Measurements from ENCODE around the gene TUBGCP2. TPM values are rescaled to one million over a fixed set of nuclear protein-coding genes. Genes with fewer than 3 reads are reported as not detected.

Gene TUBGCP2
- total and polyA plus RNA-seq, 2 experiments from 2014 or later = 39.7 to 53.9 TPM

DNA sequence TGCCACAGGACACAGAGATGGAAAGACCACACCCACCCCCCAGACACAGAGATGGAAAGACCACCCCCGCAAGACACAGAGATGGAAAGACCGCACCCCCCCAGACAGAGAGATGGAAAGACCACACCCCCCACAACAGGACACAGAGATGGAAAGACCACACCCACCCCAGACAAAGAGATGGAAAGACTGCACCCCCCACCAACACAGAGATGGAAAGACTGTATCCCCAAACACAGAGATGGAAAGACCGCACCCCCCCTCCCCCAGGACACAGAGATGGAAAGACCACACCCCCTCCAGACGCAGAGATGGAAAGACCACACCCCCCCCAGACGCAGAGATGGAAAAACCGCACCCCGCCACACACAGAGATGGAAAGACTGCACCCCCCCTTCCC is 8.1 kb upstream of the TUBGCP2 start:
- TF ChIP-seq EZH2phosphoT487 (IDR thresholded peaks at IDR 0.05; ENCODE audit: insufficient read depth, low read depth) (no peak), EZH2 (IDR thresholded peaks at IDR 0.05; ENCODE audit: insufficient read depth, poor library complexity, severe bottlenecking) (no peak)
- no peaks in the 10 kb centered on the region for H3K79me2 ChIP-seq (ENCODE audit: insufficient read depth)
- in situ Hi-C loops (cut with MboI) = no loop called here
- no peaks in the 10 kb centered on the region for H3K27me3 ChIP-seq (replicated peaks; ENCODE audit: insufficient read depth)
- no peaks in the 10 kb centered on the region for H4K20me1 ChIP-seq (ENCODE audit: insufficient read depth)
- H3K4me3 ChIP-seq = no peak overlapping the region
- H3K9me3 ChIP-seq (ENCODE audit: low read depth) = no peaks in the 10 kb centered on the region
- H3K4me2 ChIP-seq (ENCODE audit: unreplicated experiment) = no peak overlapping the region
- H3K4me1 ChIP-seq (ENCODE audit: insufficient read depth) = no peaks in the 10 kb centered on the region
- DNase-seq = no peak
- H3K36me3 ChIP-seq (ENCODE audit: low read depth) = no peaks in the 10 kb centered on the region
- H3K9me2 ChIP-seq (ENCODE audit: insufficient read depth) = no peaks in the 10 kb centered on the region
- H3F3A ChIP-seq (ENCODE audit: insufficient read depth) = 0 out of 2 replicates have a peak, but pooled peaks cover 5% of the 10 kb centered on the region
- no peak overlapping the region for H3K9ac ChIP-seq
- WGBS, 2 experiments (ENCODE audit: low coverage in 1 of 2, low lambda C conversion rate in 2 of 2, missing lambda C conversion rate in 2 of 2) = 64 to 70% methylated on average over 4 to 6 of the region's 7 CpGs
- no peak overlapping the region for H2AFZ ChIP-seq
- no peak overlapping the region for H3K27ac ChIP-seq

DNA sequence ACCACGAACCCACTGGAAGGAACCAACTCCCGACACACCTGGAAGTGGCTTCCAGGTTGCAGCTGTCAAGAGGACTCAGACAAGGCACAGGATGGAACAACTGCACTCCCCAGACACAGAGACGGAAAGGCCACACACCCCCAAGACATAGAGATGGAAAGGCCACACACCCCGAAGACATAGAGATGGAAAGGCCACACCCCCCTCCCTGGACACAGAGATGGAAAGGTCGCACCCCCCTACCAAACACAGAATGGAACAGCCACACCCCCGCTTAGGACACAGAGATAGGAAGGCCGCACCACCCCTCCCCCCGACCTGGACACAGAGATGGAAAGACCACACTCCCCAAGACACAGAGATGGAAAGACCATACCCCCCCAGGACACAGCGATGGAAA is 7.6 kb upstream of the TUBGCP2 start:
- in situ Hi-C loops (cut with MboI) = no loop called here
- no peaks in the 10 kb centered on the region for H3K4me1 ChIP-seq (ENCODE audit: insufficient read depth)
- no peak for DNase-seq
- H3K4me2 ChIP-seq (ENCODE audit: unreplicated experiment) = no peak overlapping the region
- 0 out of 2 replicates have a peak, but pooled peaks cover 5% of the 10 kb centered on the region for H3F3A ChIP-seq (ENCODE audit: insufficient read depth)
- no peak overlapping the region for H3K4me3 ChIP-seq
- no peaks in the 10 kb centered on the region for H3K9me3 ChIP-seq (ENCODE audit: low read depth)
- H3K9ac ChIP-seq = no peak overlapping the region
- no peaks in the 10 kb centered on the region for H3K36me3 ChIP-seq (ENCODE audit: low read depth)
- no peaks in the 10 kb centered on the region for H3K79me2 ChIP-seq (ENCODE audit: insufficient read depth)
- H2AFZ ChIP-seq = no peak overlapping the region
- no peaks in the 10 kb centered on the region for H4K20me1 ChIP-seq (ENCODE audit: insufficient read depth)
- H3K27me3 ChIP-seq (replicated peaks; ENCODE audit: insufficient read depth) = no peaks in the 10 kb centered on the region
- H3K9me2 ChIP-seq (ENCODE audit: insufficient read depth) = no peaks in the 10 kb centered on the region
- no peak for TF ChIP-seq EZH2 (IDR thresholded peaks at IDR 0.05; ENCODE audit: insufficient read depth, poor library complexity, severe bottlenecking)
- TF ChIP-seq EZH2phosphoT487 (IDR thresholded peaks at IDR 0.05; ENCODE audit: insufficient read depth, low read depth) = no peak
- 96 to 97% methylated on average over 8 to 9 of the region's 9 CpGs for WGBS, 2 experiments (ENCODE audit: low coverage in 1 of 2, low lambda C conversion rate in 2 of 2, missing lambda C conversion rate in 2 of 2)
- no peak overlapping the region for H3K27ac ChIP-seq

DNA sequence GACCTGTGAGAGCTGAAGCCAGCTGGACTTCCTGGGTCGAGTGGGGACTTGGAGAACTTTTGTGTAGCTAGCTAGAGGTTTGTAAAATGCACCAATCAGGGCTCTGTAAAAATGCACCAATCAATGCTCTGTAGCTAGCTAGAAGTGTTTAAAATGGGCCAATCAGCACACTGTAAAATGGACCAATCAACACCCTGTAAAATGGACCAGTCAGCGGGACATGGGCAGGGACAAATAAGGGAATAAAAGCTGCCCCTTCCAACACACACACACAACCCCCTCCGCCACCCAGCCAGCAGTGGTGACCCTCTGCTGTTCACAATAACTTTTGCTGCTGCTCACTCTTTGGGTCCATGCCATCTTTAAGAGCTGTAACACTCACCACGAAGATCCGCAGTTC is 7.2 kb upstream of the TUBGCP2 start:
- Histone ChIP-seq H3K27ac (no peak overlapping the region), H3K9me2 (ENCODE audit: insufficient read depth) (no peaks in the 10 kb centered on the region), H3K4me1 (ENCODE audit: insufficient read depth) (no peaks in the 10 kb centered on the region), H2AFZ (no peak overlapping the region), H3F3A (ENCODE audit: insufficient read depth) (0 out of 2 replicates have a peak, but pooled peaks cover 5% of the 10 kb centered on the region), H4K20me1 (ENCODE audit: insufficient read depth) (no peaks in the 10 kb centered on the region), H3K4me2 (ENCODE audit: unreplicated experiment) (no peak overlapping the region), H3K27me3 (replicated peaks; ENCODE audit: insufficient read depth) (no peaks in the 10 kb centered on the region), H3K36me3 (ENCODE audit: low read depth) (no peaks in the 10 kb centered on the region), H3K4me3 (no peak overlapping the region), H3K9ac (no peak overlapping the region), H3K79me2 (ENCODE audit: insufficient read depth) (no peaks in the 10 kb centered on the region), H3K9me3 (ENCODE audit: low read depth) (no peaks in the 10 kb centered on the region)
- in situ Hi-C loops (cut with MboI) = no loop called here
- WGBS, 2 experiments (ENCODE audit: low coverage in 1 of 2, low lambda C conversion rate in 2 of 2, missing lambda C conversion rate in 2 of 2) = 76 to 79% methylated on average over 5 of the region's 5 CpGs
- no peak for TF ChIP-seq EZH2phosphoT487 (IDR thresholded peaks at IDR 0.05; ENCODE audit: insufficient read depth, low read depth)
- no peak for TF ChIP-seq EZH2 (IDR thresholded peaks at IDR 0.05; ENCODE audit: insufficient read depth, poor library complexity, severe bottlenecking)
- no peak for DNase-seq

DNA sequence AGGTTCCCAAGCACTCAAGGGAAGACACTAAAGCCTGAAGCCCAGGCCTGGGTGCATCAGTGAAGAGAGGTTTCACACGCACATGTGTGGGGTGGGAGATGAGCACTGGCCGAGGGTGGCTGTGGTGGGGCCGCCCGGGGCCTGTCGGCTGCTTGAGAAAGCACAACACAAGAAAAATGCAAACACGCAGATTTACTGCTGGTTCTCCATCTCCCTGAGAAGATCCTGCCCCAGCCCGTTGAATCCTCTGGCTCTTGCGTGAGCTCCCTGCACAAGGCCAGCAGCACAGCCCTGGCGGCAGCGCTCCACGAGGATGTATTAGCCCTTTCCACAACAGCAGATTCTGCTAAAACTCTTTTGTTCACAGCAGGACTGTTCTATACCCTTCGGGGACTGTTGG is 6.2 kb upstream of the TUBGCP2 start:
- Histone ChIP-seq H3K36me3 (ENCODE audit: low read depth) (no peaks in the 10 kb centered on the region), H3K9me2 (ENCODE audit: insufficient read depth) (no peaks in the 10 kb centered on the region), H3K9me3 (ENCODE audit: low read depth) (no peaks in the 10 kb centered on the region), H3F3A (ENCODE audit: insufficient read depth) (0 out of 2 replicates have a peak, but pooled peaks cover 5% of the 10 kb centered on the region), H3K4me3 (no peak overlapping the region), H3K9ac (no peak overlapping the region), H3K79me2 (ENCODE audit: insufficient read depth) (no peaks in the 10 kb centered on the region), H4K20me1 (ENCODE audit: insufficient read depth) (no peaks in the 10 kb centered on the region), H3K27ac (no peak overlapping the region), H3K4me2 (ENCODE audit: unreplicated experiment) (no peak overlapping the region), H3K27me3 (replicated peaks; ENCODE audit: insufficient read depth) (no peaks in the 10 kb centered on the region), H3K4me1 (ENCODE audit: insufficient read depth) (no peaks in the 10 kb centered on the region), H2AFZ (no peak overlapping the region)
- in situ Hi-C loops (cut with MboI) = no loop called here
- DNase-seq = no peak
- TF ChIP-seq EZH2phosphoT487 (IDR thresholded peaks at IDR 0.05; ENCODE audit: insufficient read depth, low read depth) = no peak
- no peak for TF ChIP-seq EZH2 (IDR thresholded peaks at IDR 0.05; ENCODE audit: insufficient read depth, poor library complexity, severe bottlenecking)
- WGBS, 2 experiments (ENCODE audit: low coverage in 1 of 2, low lambda C conversion rate in 2 of 2, missing lambda C conversion rate in 2 of 2) = 82 to 85% methylated on average over 12 of the region's 12 CpGs

DNA sequence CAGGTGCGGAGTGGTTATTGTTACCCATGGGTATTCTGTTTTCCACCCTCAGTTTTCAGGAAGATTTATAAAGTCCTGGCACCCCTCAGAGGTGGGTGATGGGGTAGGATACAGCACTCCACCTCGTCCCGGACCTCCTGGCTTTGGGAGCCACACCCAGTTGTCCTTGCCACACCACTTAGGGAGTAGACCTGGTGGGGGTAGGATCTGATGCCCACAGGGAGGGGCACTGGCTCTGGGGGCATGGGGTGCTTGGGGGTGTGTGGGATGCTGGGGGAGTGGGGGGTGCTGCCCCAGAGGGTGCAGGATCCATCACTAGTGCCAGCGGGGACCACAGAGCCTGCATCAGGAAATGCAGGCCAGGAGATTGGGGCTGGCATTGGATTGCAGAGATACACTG is 4.5 kb upstream of the TUBGCP2 start:
- WGBS, 2 experiments (ENCODE audit: low coverage in 1 of 2, low lambda C conversion rate in 2 of 2, missing lambda C conversion rate in 2 of 2) = 58 to 59% methylated on average over 3 to 4 of the region's 4 CpGs

More for the DNA sequence above, 4.5 kb upstream of the TUBGCP2 start:
- no peaks in the 10 kb centered on the region for H3K9me3 ChIP-seq (ENCODE audit: low read depth)
- H3K27me3 ChIP-seq (replicated peaks; ENCODE audit: insufficient read depth) = no peaks in the 10 kb centered on the region
- no peaks in the 10 kb centered on the region for H4K20me1 ChIP-seq (ENCODE audit: insufficient read depth)
- H3K79me2 ChIP-seq (ENCODE audit: insufficient read depth) = peaks cover 3% of the 10 kb centered on the region
- TF ChIP-seq EZH2phosphoT487 (IDR thresholded peaks at IDR 0.05; ENCODE audit: insufficient read depth, low read depth) = no peak
- TF ChIP-seq EZH2 (IDR thresholded peaks at IDR 0.05; ENCODE audit: insufficient read depth, poor library complexity, severe bottlenecking) = no peak
- H2AFZ ChIP-seq = no peak overlapping the region
- in situ Hi-C loops (cut with MboI) = no loop called here
- no peaks in the 10 kb centered on the region for H3K4me1 ChIP-seq (ENCODE audit: insufficient read depth)
- H3K9me2 ChIP-seq (ENCODE audit: insufficient read depth) = no peaks in the 10 kb centered on the region
- H3K27ac ChIP-seq = no peak overlapping the region
- 0 out of 2 replicates have a peak, but pooled peaks cover 5% of the 10 kb centered on the region for H3F3A ChIP-seq (ENCODE audit: insufficient read depth)
- no peak overlapping the region for H3K4me3 ChIP-seq
- DNase-seq = no peak
- no peak overlapping the region for H3K9ac ChIP-seq
- no peak overlapping the region for H3K4me2 ChIP-seq (ENCODE audit: unreplicated experiment)
- H3K36me3 ChIP-seq (ENCODE audit: low read depth) = no peaks in the 10 kb centered on the region

All from GM23248 (cell line).